Fibroblast of skin of left biceps (primary cell): Measurements from ENCODE around the gene KDM2B.
"Not testable (repeated sequence)": the region's sequence is repeated elsewhere in the genome, so short reads cannot be mapped to it uniquely, and the experiment has no call there.

Experiments used
- DNase-seq, 2 experiments: peaks; one replicate each; pipeline ENCODE4 v3.0.0-alpha.2; 2013; ENCODE audit warnings: low read depth in 2 of 2

The KDM2B gene

DNA sequence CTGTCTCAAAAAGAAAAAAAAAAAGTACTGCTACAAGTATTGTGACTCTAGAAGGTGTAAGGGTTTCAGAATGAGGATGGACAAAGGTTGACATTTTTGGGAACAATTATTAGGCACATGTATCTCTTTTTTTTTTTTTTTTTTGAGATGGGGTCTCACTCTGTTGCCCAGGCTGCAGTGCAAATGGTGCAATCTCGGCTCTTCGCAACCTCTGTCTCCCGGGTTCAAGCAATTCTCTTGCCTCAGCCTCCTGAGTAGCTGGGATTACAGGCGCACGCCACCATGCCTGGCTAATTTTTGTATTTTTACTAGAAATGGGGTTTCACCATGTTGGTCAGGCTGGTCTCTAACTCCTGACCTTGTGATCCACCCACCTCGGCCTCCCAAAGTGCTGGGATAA, 195.9 kb downstream of the KDM2B start:
- not testable (repeated sequence) for DNase-seq

DNA sequence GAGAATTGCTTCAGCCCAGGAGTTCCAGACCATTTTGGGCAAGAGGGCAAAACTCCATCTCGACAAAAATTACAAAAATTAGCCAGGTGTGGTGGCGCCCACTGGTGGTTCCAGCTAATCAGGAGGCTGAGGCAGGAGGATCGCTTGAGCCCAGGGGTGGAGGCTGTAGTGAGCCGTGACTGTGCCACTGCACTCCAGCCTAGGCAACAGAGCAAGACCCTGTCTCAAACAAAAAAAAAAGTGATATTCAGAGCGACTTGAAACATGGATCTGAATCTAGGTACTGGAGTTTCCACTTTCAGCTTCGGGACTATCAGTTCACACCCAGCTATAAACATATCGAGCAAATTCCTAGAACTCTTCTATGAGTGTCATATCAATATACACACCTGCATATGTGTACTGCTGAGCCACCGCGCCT, 197.2 kb downstream of the KDM2B start:
- no peak for DNase-seq

DNA sequence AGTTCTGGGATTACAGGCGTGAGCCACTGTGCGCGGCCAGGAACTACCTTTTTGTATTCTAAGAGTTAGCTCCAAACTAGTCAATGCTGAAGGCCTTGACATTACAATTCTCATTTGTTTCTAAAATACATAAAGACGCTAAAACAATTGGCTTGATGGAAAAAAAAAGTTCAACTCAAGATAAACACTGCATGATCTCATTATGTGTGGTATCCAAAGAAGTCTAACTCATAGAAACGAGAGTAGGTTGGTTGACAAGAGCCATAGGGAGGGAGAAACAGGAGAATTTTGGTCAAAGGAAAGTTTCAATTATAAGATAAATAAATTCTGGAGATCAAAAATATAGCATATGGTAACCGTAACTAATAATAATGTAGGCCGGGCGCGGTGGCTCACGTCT, 200.9 kb downstream of the KDM2B start:
- DNase-seq: no peak
